ENCODE results near the gene ACAP2. TPM values are rescaled to one million over a fixed set of nuclear protein-coding genes. Genes with fewer than 3 reads are reported as not detected.

The ACAP2 gene
- total RNA-seq, 3 donors from 2014 or later (not counting 1 experiment from before 2014, with no cell fraction given), result 103 to 132 (median 128) TPM

DNA sequence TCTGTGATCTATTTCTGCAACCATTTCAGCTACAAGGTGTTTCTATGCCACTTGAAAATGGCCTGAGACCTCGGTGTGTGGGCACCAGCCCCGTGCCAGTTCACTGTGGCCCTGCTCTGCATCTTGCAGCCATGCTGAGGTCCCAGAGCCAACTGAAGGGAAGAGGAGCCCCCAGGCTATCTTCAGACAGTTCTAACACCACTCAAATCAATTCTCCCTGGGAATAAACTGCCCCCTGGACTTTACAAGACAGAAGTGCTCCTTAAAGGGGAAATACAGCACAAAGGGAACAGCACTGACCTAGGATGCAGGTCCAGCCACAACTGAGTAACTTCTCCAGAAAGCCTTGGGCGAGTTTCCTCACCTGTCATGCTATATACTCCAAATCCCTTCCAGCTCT is 175.7 kb downstream of the ACAP2 start:
- 92% methylated on average over 3 of the region's 3 CpGs for WGBS (ENCODE audit: insufficient coverage)
- no peaks in the 10 kb centered on the region for H3K27me3 Mint-ChIP-seq (ENCODE audit: low read depth in 2 of 2)

DNA sequence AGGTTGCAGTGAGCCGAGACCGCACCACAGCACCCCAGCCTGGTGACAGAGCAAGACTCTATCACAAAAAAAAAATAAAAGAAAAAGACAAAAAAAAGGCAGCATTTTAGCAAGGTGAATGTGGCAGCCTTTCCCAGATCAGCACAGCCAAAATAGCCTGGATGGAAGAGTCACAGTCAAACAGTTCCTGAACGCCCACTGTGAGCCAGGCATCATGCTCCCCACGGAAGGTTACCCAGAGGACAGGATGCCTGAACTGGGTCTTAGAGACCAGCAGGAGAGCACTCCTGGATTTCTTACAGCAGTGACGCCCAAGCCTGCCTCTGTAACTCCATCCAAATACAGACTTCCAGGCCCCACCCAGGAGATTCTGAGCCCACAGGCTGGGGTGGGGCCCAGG is 176.4 kb downstream of the ACAP2 start:
- no peak overlapping the region for H3K27ac ChIP-seq (ENCODE audit: low read length)
- no peak overlapping the region for H3K4me3 Mint-ChIP-seq
- no peak overlapping the region for H3K4me3 ChIP-seq (ENCODE audit: low read length)
- DNase-seq (no peak), ATAC-seq (no peak)
- no peaks in the 10 kb centered on the region for H3K36me3 ChIP-seq (ENCODE audit: control insufficient read depth, insufficient read depth, low read length)
- peaks cover 17% of the 10 kb centered on the region in 2 donors for H3K4me1 Mint-ChIP-seq
- no peaks in the 10 kb centered on the region for H3K9me3 ChIP-seq (ENCODE audit: control insufficient read depth, insufficient read depth, low read length)
- H3K4me1 ChIP-seq (ENCODE audit: control insufficient read depth, insufficient read depth, low read length), result peaks cover 19% of the 10 kb centered on the region
- H3K27me3 Mint-ChIP-seq (ENCODE audit: low read depth in 2 of 2), result no peaks in the 10 kb centered on the region
- intact Hi-C loops (cut with micrococcal nuclease), result loop anchor here (10.0 kb wide), 2 partner anchors 262 to 782 kb away; partner anchors contain the start of gene ATP13A3
- TF ChIP-seq, protein P1, sequence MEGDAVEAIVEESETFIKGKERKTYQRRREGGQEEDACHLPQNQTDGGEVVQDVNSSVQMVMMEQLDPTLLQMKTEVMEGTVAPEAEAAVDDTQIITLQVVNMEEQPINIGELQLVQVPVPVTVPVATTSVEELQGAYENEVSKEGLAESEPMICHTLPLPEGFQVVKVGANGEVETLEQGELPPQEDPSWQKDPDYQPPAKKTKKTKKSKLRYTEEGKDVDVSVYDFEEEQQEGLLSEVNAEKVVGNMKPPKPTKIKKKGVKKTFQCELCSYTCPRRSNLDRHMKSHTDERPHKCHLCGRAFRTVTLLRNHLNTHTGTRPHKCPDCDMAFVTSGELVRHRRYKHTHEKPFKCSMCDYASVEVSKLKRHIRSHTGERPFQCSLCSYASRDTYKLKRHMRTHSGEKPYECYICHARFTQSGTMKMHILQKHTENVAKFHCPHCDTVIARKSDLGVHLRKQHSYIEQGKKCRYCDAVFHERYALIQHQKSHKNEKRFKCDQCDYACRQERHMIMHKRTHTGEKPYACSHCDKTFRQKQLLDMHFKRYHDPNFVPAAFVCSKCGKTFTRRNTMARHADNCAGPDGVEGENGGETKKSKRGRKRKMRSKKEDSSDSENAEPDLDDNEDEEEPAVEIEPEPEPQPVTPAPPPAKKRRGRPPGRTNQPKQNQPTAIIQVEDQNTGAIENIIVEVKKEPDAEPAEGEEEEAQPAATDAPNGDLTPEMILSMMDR (IDR thresholded peaks at IDR 0.05), result no peak
- WGBS (ENCODE audit: insufficient coverage), result 98% methylated on average over 5 of the region's 5 CpGs
- no peaks in the 10 kb centered on the region for H3K9me3 Mint-ChIP-seq
- no peaks in the 10 kb centered on the region for H3K36me3 Mint-ChIP-seq
- no peak overlapping the region for H3K27ac Mint-ChIP-seq
- no peaks in the 10 kb centered on the region for H3K27me3 ChIP-seq (ENCODE audit: control insufficient read depth, insufficient read depth, low read length)

More for the DNA sequence above, 175.7 kb downstream of the ACAP2 start:
- H3K27ac ChIP-seq (ENCODE audit: low read length), result no peak overlapping the region
- TF ChIP-seq, protein P1 (IDR thresholded peaks at IDR 0.05), result no peak
- no peaks in the 10 kb centered on the region for H3K27me3 ChIP-seq (ENCODE audit: control insufficient read depth, insufficient read depth, low read length)
- DNase-seq, result no peak
- intact Hi-C loops (cut with micrococcal nuclease), result loop anchor here (10.0 kb wide), 2 partner anchors 262 to 782 kb away; partner anchors contain the start of gene ATP13A3
- no peaks in the 10 kb centered on the region for H3K36me3 Mint-ChIP-seq
- H3K9me3 ChIP-seq (ENCODE audit: control insufficient read depth, insufficient read depth, low read length), result no peaks in the 10 kb centered on the region
- H3K4me3 Mint-ChIP-seq, result no peak overlapping the region
- peaks cover 23% of the 10 kb centered on the region for H3K4me1 ChIP-seq (ENCODE audit: control insufficient read depth, insufficient read depth, low read length)
- H3K9me3 Mint-ChIP-seq, result no peaks in the 10 kb centered on the region
- H3K4me3 ChIP-seq (ENCODE audit: low read length), result no peak overlapping the region
- H3K36me3 ChIP-seq (ENCODE audit: control insufficient read depth, insufficient read depth, low read length), result no peaks in the 10 kb centered on the region
- peaks cover 23 to 24% of the 10 kb centered on the region in 2 donors for H3K4me1 Mint-ChIP-seq
- ATAC-seq, result no peak
- H3K27ac Mint-ChIP-seq, result no peak overlapping the region

DNA sequence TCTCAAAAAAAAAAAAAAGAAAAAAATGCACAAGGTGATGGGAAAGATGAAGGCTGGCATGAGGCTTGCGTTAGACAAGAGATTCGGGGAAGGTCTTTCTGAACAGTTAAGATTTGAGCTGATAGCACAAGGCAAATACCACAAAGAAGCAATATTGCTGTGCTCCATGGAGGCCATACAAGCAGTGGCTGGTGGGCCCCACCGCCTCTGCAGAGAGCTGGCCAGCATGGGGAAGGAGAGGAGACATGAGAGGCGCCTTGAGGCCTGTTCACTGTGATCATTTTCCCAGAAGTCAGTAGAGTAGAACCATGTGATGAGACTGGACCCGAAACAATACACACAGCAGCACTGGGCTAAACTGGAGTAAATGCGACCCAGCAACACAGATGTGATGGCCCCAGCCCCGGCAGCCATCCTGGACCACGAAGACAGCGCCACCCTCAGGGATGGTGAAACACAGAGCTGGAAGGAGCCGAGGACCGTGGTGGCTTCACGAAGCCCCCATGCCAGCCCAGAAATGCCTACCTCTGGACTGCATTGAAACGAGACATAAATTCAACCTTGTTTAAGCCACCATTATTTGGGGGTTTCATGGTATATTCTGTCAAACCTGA is 177.3 kb downstream of the ACAP2 start:
- intact Hi-C loops (cut with micrococcal nuclease), result loop anchor here (10.0 kb wide), 2 partner anchors 261 to 781 kb away; partner anchors contain the start of gene ATP13A3
- Histone ChIP-seq H3K27me3 (ENCODE audit: control insufficient read depth, insufficient read depth, low read length) (no peaks in the 10 kb centered on the region), H3K9me3 (ENCODE audit: control insufficient read depth, insufficient read depth, low read length) (no peaks in the 10 kb centered on the region), H3K27ac (ENCODE audit: low read length) (no peak overlapping the region), H3K4me1 (ENCODE audit: control insufficient read depth, insufficient read depth, low read length) (peaks cover 27% of the 10 kb centered on the region), H3K4me3 (ENCODE audit: low read length) (no peak overlapping the region), H3K36me3 (ENCODE audit: control insufficient read depth, insufficient read depth, low read length) (no peaks in the 10 kb centered on the region)
- no peaks in the 10 kb centered on the region for H3K36me3 Mint-ChIP-seq
- TF ChIP-seq, protein P1 (IDR thresholded peaks at IDR 0.05), result no peak
- no peak overlapping the region for H3K27ac Mint-ChIP-seq
- peaks cover 21 to 25% of the 10 kb centered on the region in 2 donors for H3K4me1 Mint-ChIP-seq
- H3K4me3 Mint-ChIP-seq, result no peak overlapping the region
- 95% methylated on average over 13 of the region's 13 CpGs for WGBS (ENCODE audit: insufficient coverage)
- no peaks in the 10 kb centered on the region for H3K9me3 Mint-ChIP-seq
- no peak for DNase-seq
- no peaks in the 10 kb centered on the region for H3K27me3 Mint-ChIP-seq (ENCODE audit: low read depth in 2 of 2)
- no peak for ATAC-seq
